Lower lobe of right lung (tissue), 2 donors: ENCODE data around the gene KCNK2. TPM values are rescaled to one million over a fixed set of nuclear protein-coding genes. Genes with fewer than 3 reads are reported as not detected.

Source experiments
- ATAC-seq, 2 donors: fragments of 200-7000 bp; cut with Tn5 transposase; one replicate each; pipeline ENCODE4 v1.9.1; 2020 to 2022; ENCODE audit warnings: mild to moderate bottlenecking in 2 of 2, moderate library complexity in 2 of 2
- DNase-seq: peaks from one replicate; pipeline ENCODE4 v3.0.0-alpha.2; 2020
- H3K27ac ChIP-seq: fragments of 200-600 bp; one replicate; pipeline ENCODE4 v1.8.0; 2022
- H3K27me3 ChIP-seq: fragments of 200-600 bp; one replicate; pipeline ENCODE4 v1.8.0; 2022; ENCODE audit warnings: low read depth
- H3K36me3 ChIP-seq: fragments of 200-600 bp; one replicate; pipeline ENCODE4 v1.8.0; 2022; ENCODE audit warnings: mild to moderate bottlenecking
- H3K4me1 ChIP-seq: fragments of 200-600 bp; one replicate; pipeline ENCODE4 v1.8.0; 2022
- H3K4me3 ChIP-seq: fragments of 200-600 bp; one replicate; pipeline ENCODE4 v1.8.0; 2022; ENCODE audit warnings: mild to moderate bottlenecking
- H3K9me3 ChIP-seq: fragments of 200-600 bp; one replicate; pipeline ENCODE4 v1.8.0; 2022
- CTCF ChIP-seq: fragments of 200-600 bp; IDR thresholded peaks from one replicate; pipeline ENCODE4 v1.8.0; 2022; ENCODE audit warnings: antibody characterized with exemption, mild to moderate bottlenecking
- intact Hi-C: fragments of 100-400 bp; cut with DNase I; formaldehyde crosslinking; loops from one replicate; pipeline ENCODE4 v1.11.0; 2022
- long read RNA-seq: library from polyadenylated mRNA; unstranded; transcript quantifications from one replicate; pipeline ENCODE4 v2.0.0, GENCODE V29; 2021
- total RNA-seq: library from RNA; stranded (reverse); fragmentation: NEBNext Ultra II Directional; extraction: Animal tissue kit (Norgen Biotek cat#: 25700); gene quantifications from one replicate; pipeline ENCODE4 v1.2.1, GENCODE V29; 2021
- donor health status: DM: no; HTN: yes; CAD: no; lungs with severe emphysema.

Gene KCNK2
- total RNA-seq, result not detected
- long read RNA-seq, partial matches to known transcripts, result 0 of 1 reads
- long read RNA-seq, other reads (novel, unspliced or antisense), result 1 of 1 reads

DNA sequence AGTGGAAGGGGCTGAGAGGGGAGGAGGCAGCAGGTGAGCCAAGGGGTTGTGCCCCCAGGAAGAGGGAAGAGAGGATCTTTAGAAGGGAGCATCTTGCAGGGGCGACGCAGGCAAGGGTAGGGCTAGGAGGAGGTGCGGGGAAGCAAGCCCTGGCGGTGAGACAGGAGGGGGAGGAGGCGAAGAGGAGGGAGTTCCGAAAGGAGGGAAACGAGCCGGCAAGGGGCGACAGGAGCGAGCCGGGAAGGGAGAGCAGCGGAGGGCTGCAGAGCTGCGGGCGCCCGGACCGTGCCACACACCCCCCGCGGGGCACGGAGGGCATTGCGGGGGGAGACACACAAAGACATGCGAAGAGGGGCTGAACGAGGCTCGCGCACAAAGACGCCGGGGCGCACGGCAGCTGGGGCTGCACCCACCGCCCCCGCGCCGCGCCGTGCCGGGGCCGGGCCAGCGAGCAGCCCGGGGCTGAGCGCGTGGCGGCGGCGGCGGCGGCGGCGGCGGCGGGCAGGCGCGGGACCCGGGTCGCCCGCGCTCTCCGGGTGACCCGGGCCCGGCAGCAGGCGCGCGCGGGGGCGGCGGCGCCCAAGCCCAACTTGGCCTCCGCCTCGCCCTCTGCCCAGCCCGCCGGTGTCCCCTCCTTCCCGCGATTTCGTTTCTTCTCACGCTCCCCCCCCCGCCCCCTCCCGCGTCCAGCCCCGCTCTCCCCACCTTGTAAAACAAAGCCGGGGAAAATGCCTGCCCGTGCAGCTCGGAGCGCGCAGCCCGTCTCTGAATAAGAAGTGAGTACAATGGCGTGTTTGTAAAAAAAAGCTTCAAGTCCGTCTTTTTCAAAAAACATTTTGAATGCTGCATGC is at the start of gene KCNK2:
TSS of gene KCNK2 (plus strand) at position 206 of the 851 bp plus-strand sequence. CDS start 649 bp downstream, outside the sequence.
- no peak for TF ChIP-seq CTCF
- H3K4me3 ChIP-seq, result peak within 1 kb of the TSS; percentile 37
- no peaks in the 10 kb centered on the region for H3K9me3 ChIP-seq
- no peaks in the 10 kb centered on the region for H3K36me3 ChIP-seq
- no peak for DNase-seq
- intact Hi-C loops, result no loop called here
- H3K4me1 ChIP-seq, result peaks cover 5% of the 10 kb centered on the region
- H3K27me3 ChIP-seq, result peaks cover 38% of the 10 kb centered on the region
- H3K27ac ChIP-seq, result no peak within 1 kb of the TSS
- ATAC-seq, result peak in 1 of 2 donors; percentile 23

- intact Hi-C loops, result no loop called here
These were observed 49.5 kb upstream of the KCNK2 start for GRCh38 chr1:215032911-215033526.

GRCh38 chr1:215040190-215040589 is 42.3 kb upstream of the KCNK2 start:
- H3K36me3 ChIP-seq, result no peaks in the 10 kb centered on the region
- DNase-seq, result no peak
- no peaks in the 10 kb centered on the region for H3K27me3 ChIP-seq
- intact Hi-C loops, result no loop called here
- no peaks in the 10 kb centered on the region for H3K9me3 ChIP-seq
- H3K4me1 ChIP-seq, result no peaks in the 10 kb centered on the region
- TF ChIP-seq CTCF, result no peak
- no peak overlapping the region for H3K27ac ChIP-seq
- H3K4me3 ChIP-seq, result no peak overlapping the region
- no peak for ATAC-seq

More at GRCh38 chr1:215032911-215033526, 49.5 kb upstream of the KCNK2 start:
- Histone ChIP-seq H3K4me3 (no peak overlapping the region), H3K36me3 (no peaks in the 10 kb centered on the region), H3K27me3 (no peaks in the 10 kb centered on the region), H3K4me1 (no peaks in the 10 kb centered on the region), H3K27ac (no peak overlapping the region), H3K9me3 (no peaks in the 10 kb centered on the region)
- TF ChIP-seq CTCF, result no peak
- DNase-seq, result no peak
- no peak for ATAC-seq

GRCh38 chr1:215043401-215043800 is 39.1 kb upstream of the KCNK2 start:
- Histone ChIP-seq H3K27me3 (no peaks in the 10 kb centered on the region), H3K4me3 (no peak overlapping the region), H3K9me3 (no peaks in the 10 kb centered on the region), H3K27ac (no peak overlapping the region), H3K36me3 (no peaks in the 10 kb centered on the region), H3K4me1 (no peaks in the 10 kb centered on the region)
- ATAC-seq, result no peak
- intact Hi-C loops, result no loop called here
- no peak for DNase-seq
- TF ChIP-seq CTCF, result no peak

DNA sequence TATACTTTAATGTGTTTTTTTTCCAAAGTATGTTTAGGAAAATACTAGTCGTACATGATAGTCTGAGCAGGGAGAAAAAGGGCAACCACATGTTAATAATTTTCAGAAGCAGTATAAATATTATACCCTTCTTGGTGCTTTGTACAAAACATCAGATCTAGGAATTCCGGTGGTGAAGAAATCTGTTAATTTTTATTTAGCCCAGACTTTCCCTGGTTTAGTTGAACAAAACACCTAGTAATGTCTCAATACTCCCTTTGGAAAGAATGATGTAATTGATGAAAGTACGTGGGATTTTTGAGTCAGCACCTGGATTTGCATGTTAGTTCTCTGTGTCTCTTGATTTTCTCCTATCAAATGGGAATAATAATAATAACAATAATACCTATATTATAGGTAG is 38.4 kb upstream of the KCNK2 start:
- intact Hi-C loops, result no loop called here
- ATAC-seq, result no peak
- no peaks in the 10 kb centered on the region for H3K27me3 ChIP-seq
- no peak overlapping the region for H3K4me3 ChIP-seq
- no peak for TF ChIP-seq CTCF
- DNase-seq, result no peak
- no peaks in the 10 kb centered on the region for H3K4me1 ChIP-seq
- H3K27ac ChIP-seq, result no peak overlapping the region
- no peaks in the 10 kb centered on the region for H3K36me3 ChIP-seq
- no peaks in the 10 kb centered on the region for H3K9me3 ChIP-seq
